COR-L47 (cell line): ENCODE measurements around the gene C9orf153.
A peak's percentile ranks its signal among the peaks of the same experiment; 100 is the strongest.

Experiments used
- DNase-seq: peaks from one replicate; lab custom pipeline; 2025; lab: John Stamatoyannopoulos, UW

The C9orf153 gene

DNA sequence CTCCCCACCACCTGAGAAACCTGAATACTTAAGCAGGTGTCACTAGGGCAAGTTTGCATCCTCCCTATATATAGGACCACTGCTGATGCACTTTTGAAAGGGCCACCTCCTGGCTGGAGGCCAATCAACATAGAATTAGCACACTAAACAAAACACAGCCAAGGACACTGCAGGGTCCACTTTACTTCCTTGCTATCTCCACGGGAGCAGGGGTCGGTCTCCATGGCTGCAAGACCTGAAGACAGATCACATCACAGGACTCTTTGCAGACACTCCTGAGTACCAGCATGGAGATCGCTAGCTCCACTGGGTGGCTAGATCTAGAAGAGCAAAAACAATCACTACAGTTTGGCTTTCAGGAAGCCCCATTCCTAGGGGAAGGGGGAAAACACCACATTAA lies 72.3 kb downstream of the C9orf153 start:
- peak; percentile 85 for DNase-seq

DNA sequence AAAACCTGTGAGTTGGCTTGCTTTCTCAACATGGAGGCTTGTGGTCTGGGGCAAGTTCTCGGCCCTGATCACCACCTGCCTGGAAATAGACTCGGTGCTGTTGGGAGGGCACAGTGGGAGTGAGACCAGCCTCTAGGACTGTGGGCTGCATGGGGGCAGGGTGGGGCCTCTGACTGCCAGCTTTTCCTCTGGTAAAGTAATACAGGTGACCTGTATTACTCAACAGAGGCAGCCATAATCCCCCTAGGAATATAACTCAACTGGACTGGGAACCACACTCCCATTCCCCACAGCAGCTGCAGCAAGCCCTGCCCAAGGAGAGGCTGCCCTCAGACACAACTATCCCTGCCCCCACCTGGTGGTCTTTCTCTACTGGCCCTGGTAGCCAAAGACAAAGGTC lies 72.8 kb downstream of the C9orf153 start:
- no peak for DNase-seq

DNA sequence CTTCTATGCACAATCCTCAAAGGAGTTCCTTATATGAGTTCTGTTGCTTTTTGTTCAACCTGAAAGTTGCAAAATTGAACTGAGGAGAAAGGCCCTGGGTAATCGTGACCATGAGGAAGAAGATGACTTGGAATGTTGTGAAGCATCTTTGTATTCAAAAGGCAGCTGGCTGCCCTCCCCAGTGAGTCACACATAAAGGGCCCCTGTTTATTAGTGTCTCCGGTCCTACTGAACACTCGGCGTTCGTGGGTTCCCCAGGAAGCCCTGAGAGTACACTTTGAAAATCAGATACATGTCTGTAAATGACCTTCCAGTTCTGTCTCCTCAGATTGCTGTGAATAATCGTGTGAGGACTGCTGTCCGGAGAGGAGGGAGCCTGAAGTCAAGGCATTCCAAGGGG lies 73.6 kb downstream of the C9orf153 start:
- DNase-seq: no peak

DNA sequence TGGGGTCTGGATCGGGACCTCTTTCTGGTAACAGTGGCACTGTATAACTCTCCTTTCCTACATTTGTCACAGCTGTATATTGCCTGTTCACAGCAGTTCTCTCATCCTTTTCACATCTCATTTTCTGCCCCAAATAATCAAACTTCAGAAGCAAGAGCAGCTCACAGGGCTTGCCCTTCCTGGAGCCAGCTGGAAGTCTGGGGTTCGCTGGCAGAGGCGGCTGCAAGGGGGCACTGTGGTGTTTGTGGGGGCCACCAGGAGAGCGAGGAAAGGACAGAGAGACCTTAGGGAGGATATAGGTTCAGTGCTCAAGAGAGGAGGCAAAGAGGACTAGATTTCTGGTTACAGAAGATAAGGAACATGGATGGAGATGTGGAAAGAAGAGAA lies 75.3 kb downstream of the C9orf153 start:
- DNase-seq: no peak

GRCh38 chr9:86183229-86184137 lies 76.0 kb downstream of the C9orf153 start:
- no peak for DNase-seq

- DNase-seq: no peak
Observed at GRCh38 chr9:86181379-86182315, 77.8 kb downstream of the C9orf153 start.

DNA sequence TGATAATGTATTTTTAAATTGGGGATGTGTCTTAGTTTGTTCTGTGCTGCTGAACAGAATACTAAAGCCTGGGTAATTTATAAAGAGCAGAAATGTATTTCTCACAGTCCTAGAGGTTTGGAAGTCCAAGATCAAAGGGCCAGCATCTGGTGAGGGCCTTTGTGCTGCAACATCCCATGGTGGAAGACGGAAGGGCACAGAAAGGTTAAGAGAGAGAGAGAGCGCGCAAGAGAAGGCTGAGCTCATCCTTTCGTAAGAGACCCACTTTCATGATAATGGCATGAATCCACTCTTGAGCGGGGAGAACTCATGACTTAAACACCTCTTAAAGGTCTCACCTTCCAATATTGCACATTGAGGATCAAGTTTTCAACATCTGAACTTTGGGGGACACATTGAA lies 81.0 kb downstream of the C9orf153 start:
- DNase-seq: no peak

DNA sequence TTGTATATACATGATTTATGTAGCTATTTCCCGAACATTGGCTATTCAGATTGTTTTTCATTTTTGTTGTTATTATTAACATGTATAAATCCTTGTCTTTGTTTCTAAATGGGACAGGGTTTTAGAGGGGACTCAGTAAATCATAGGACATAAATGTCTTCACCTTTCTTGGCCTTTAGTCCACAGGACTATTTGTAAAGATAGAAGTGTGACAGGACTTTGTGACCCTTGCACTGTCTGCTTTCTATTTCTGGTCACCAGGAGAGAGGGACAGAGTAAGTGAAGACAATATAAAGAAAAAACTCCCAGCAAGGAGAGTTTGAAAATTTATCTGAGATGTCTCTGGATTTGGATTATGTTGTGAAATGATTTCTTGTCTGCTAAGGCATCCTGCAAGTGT lies 81.5 kb downstream of the C9orf153 start:
- no peak for DNase-seq

- peak; percentile 95 for DNase-seq
Observed at GRCh38 chr9:86176468-86176867, 83.0 kb downstream of the C9orf153 start.

- peak; percentile 91 for DNase-seq
Observed at GRCh38 chr9:86175743-86176456, 83.6 kb downstream of the C9orf153 start.

DNA sequence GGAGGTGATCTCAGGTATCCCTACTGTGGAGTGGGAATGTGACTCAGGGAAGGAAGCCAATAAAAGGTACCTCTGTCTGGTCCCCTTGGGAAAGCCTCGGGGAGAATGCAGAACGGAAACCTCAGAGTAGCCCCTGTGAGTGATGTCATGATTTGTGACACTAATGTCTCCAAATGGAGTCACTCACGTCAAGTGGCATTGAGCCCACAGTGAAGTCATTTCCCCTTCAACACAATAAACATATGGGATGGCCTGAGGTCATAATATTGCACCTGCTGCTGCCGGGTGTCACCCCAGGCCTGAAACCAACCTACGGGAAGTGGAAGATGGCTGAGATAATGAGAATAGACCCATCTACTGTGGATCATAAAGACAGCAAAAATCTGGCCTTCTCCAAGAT lies 84.2 kb downstream of the C9orf153 start:
- no peak for DNase-seq
